Neural cell (in vitro differentiated cells): ENCODE results near the gene CCSER2. TPM values are rescaled to one million over a fixed set of nuclear protein-coding genes. Genes with fewer than 3 reads are reported as not detected.
A peak's percentile ranks its signal among the peaks of the same experiment; 100 is the strongest.
"Not testable (repeated sequence)": the region's sequence is repeated elsewhere in the genome, so short reads cannot be mapped to it uniquely, and the experiment has no call there.

ENCODE experiments used
- H2AFZ ChIP-seq: fragments of 200-600, 300-800 bp; sonication (generic), shearing (Covaris generic); 2 replicates; pipeline ENCODE4 v1.6.0; 2014; ENCODE audit warnings: low read depth, mild to moderate bottlenecking, antibody characterized with exemption, low read length, moderate library complexity
- H3F3A ChIP-seq: fragments of 200-600 bp; shearing (Covaris generic); 2 replicates; pipeline ENCODE4 v1.6.1; 2016; ENCODE audit warnings: mild to moderate bottlenecking, moderate library complexity, mixed read lengths, antibody characterized with exemption, low read length; ENCODE audit not compliant: insufficient read depth, poor library complexity, severe bottlenecking
- H3K27ac ChIP-seq: fragments of 200-600, 300-800 bp; sonication (generic), shearing (Covaris generic); 2 replicates; pipeline ENCODE4 v1.5.1; 2014; ENCODE audit warnings: mild to moderate bottlenecking, low read length, moderate library complexity
- H3K27me3 ChIP-seq: fragments of 300-800, 200-600 bp; sonication (generic), shearing (Covaris generic); 2 replicates; pipeline ENCODE4 v1.6.0; 2014; ENCODE audit warnings: mild to moderate bottlenecking, low read depth, low read length, moderate library complexity; ENCODE audit not compliant: insufficient read depth
- H3K36me3 ChIP-seq: fragments of 300-800, 200-600 bp; sonication (generic), shearing (Covaris generic); 2 replicates; pipeline ENCODE4 v1.5.1; 2014; ENCODE audit warnings: mild to moderate bottlenecking, antibody characterized with exemption, low read length, moderate library complexity; ENCODE audit not compliant: insufficient read depth
- H3K4me2 ChIP-seq: fragments of 300-800, 200-600 bp; sonication (generic), shearing (Covaris generic); 2 replicates; pipeline ENCODE4 v1.6.0; 2014; ENCODE audit warnings: mild to moderate bottlenecking, low read length
- H3K4me3 ChIP-seq: fragments of 300-800, 200-600 bp; sonication (generic), shearing (Covaris generic); 2 replicates; pipeline ENCODE4 v1.5.1; 2014; ENCODE audit warnings: mild to moderate bottlenecking, low read length, moderate library complexity
- H3K79me2 ChIP-seq: fragments of 200-600 bp; shearing (Covaris generic); replicated peaks from 2 replicates; pipeline ENCODE4 v1.6.0; 2014; ENCODE audit warnings: mild to moderate bottlenecking, low read length, moderate library complexity; ENCODE audit not compliant: insufficient read depth
- H3K9ac ChIP-seq: fragments of 300-800, 200-600 bp; sonication (generic), shearing (Covaris generic); 2 replicates; pipeline ENCODE4 v1.6.1; 2016; ENCODE audit warnings: mild to moderate bottlenecking, low read length, mixed read lengths
- H3K9me2 ChIP-seq: fragments of 200-600 bp; shearing (Covaris generic); 2 replicates; pipeline ENCODE4 v1.6.1; 2016; ENCODE audit warnings: mild to moderate bottlenecking, low read length, mixed read lengths; ENCODE audit not compliant: insufficient read depth
- H3K9me3 ChIP-seq: fragments of 200-600, 300-800 bp; sonication (generic), shearing (Covaris generic); 2 replicates; pipeline ENCODE4 v1.6.1; 2016; ENCODE audit warnings: mild to moderate bottlenecking, mixed run types, low read length, moderate library complexity, mixed read lengths
- H4K20me1 ChIP-seq: fragments of 200-600 bp; shearing (Covaris generic); 2 replicates; pipeline ENCODE4 v1.6.1; 2016; ENCODE audit warnings: mild to moderate bottlenecking, mixed run types; ENCODE audit not compliant: insufficient read depth
- EP300 ChIP-seq: fragments of 450-650 bp; conservative IDR thresholded peaks from 2 replicates; pipeline ENCODE4 v1.6.1; 2014; ENCODE audit warnings: antibody characterized with exemption, mild to moderate bottlenecking, moderate library complexity; ENCODE audit not compliant: poor library complexity, severe bottlenecking
- EZH2 ChIP-seq: fragments of 200-600, 300-800 bp; shearing (Covaris generic), sonication (generic); IDR thresholded peaks from 2 replicates; pipeline ENCODE4 v1.6.1; 2014; ENCODE audit warnings: antibody characterized with exemption, low read length, borderline replicate concordance, mild to moderate bottlenecking; ENCODE audit not compliant: insufficient read depth, poor library complexity, severe bottlenecking
- MXI1 ChIP-seq: fragments of 450-650 bp; conservative IDR thresholded peaks from 2 replicates; pipeline ENCODE4 v1.6.1; 2014; ENCODE audit warnings: antibody characterized with exemption, mild to moderate bottlenecking; ENCODE audit not compliant: poor library complexity, severe bottlenecking
- POLR2AphosphoS5 ChIP-seq: IDR thresholded peaks from 2 replicates; pipeline ENCODE4 v1.6.1; 2012
- RAD21 ChIP-seq: fragments of 450-650 bp; conservative IDR thresholded peaks from 2 replicates; pipeline ENCODE4 v1.6.1; 2014; ENCODE audit warnings: antibody characterized with exemption, mild to moderate bottlenecking, moderate library complexity
- SMC3 ChIP-seq: fragments of 450-650 bp; conservative IDR thresholded peaks from 2 replicates; pipeline ENCODE4 v1.6.1; 2014; ENCODE audit warnings: antibody characterized with exemption, mild to moderate bottlenecking, moderate library complexity; ENCODE audit not compliant: poor library complexity
- TAF1 ChIP-seq: IDR thresholded peaks from 2 replicates; pipeline ENCODE4 v1.6.1; 2012; ENCODE audit warnings: low read depth
- polyA plus RNA-seq: library from polyadenylated mRNA; depleted of rRNA; stranded (reverse); fragments of >200 nt; gene quantifications from 2 replicates; pipeline ENCODE4 v1.2.3, GENCODE V29; 2014
- TF ChIP-seq, protein P1 (sequence below): IDR thresholded peaks from 2 replicates; pipeline ENCODE4 v1.6.1; 2012; ENCODE audit warnings: borderline replicate concordance
- TF ChIP-seq, protein P2 (sequence below): fragments of 450-650 bp; IDR thresholded peaks from 2 replicates; pipeline ENCODE4 v1.5.1; 2014; ENCODE audit warnings: antibody characterized with exemption, mild to moderate bottlenecking, moderate library complexity; ENCODE audit not compliant: poor library complexity, severe bottlenecking

The CCSER2 gene
- polyA plus RNA-seq, 1 donor from 2014 or later, result 38.3 TPM

DNA sequence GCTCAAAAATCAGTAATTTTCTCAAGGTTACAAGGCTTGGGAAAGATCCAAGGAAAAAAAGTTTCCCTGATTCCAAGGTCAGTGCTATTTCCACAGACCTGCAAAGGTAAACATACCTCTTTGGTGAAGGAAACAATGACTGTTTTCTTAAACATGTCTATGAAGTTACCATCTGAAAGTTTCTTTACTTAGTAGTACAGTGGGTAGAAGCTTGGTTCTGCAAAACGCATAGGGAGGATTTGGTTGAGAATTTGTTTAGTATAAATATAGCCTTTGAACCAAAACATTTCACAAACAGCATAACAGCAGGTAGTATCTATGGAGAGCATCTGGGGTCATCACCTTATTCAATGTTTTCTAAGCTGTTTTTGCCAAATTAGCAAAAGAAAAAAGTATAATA lies 169.6 kb downstream of the CCSER2 start:
- no peaks in the 10 kb centered on the region for H3K9me2 ChIP-seq

DNA sequence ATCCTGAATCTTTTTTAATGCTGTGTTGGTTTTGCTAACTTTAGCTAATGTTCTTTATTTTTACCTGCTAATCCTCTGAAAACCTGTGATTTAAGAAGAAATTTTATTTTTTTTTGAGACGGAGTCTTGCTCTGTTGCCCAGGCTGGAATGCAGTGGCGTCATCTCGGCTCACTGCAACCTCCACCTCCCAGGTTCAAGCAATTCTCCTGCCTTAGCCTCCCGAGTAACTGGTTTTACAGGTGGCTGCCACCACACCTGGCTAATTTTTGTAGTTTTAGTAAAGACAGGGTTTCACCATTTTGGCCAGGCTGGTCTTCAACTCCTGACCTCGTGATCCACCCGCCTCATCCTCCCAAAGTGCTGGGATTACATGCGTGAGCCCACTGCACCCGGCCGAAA lies 170.7 kb downstream of the CCSER2 start:
- not testable (repeated sequence) for H4K20me1 ChIP-seq, H2AFZ ChIP-seq, H3K9me3 ChIP-seq, H3K27me3 ChIP-seq, H3F3A ChIP-seq, H3K36me3 ChIP-seq, H3K79me2 ChIP-seq, H3K4me3 ChIP-seq, H3K9ac ChIP-seq, H3K4me2 ChIP-seq, H3K9me2 ChIP-seq, H3K27ac ChIP-seq

More for the DNA sequence above, 169.6 kb downstream of the CCSER2 start:
- no peak overlapping the region for H3K27ac ChIP-seq
- H3K27me3 ChIP-seq, result no peaks in the 10 kb centered on the region
- no peaks in the 10 kb centered on the region for H3K36me3 ChIP-seq
- H3K79me2 ChIP-seq, result no peaks in the 10 kb centered on the region
- no peak overlapping the region for H3K4me3 ChIP-seq
- TF ChIP-seq POLR2AphosphoS5, result no peak
- TF ChIP-seq, protein P1, sequence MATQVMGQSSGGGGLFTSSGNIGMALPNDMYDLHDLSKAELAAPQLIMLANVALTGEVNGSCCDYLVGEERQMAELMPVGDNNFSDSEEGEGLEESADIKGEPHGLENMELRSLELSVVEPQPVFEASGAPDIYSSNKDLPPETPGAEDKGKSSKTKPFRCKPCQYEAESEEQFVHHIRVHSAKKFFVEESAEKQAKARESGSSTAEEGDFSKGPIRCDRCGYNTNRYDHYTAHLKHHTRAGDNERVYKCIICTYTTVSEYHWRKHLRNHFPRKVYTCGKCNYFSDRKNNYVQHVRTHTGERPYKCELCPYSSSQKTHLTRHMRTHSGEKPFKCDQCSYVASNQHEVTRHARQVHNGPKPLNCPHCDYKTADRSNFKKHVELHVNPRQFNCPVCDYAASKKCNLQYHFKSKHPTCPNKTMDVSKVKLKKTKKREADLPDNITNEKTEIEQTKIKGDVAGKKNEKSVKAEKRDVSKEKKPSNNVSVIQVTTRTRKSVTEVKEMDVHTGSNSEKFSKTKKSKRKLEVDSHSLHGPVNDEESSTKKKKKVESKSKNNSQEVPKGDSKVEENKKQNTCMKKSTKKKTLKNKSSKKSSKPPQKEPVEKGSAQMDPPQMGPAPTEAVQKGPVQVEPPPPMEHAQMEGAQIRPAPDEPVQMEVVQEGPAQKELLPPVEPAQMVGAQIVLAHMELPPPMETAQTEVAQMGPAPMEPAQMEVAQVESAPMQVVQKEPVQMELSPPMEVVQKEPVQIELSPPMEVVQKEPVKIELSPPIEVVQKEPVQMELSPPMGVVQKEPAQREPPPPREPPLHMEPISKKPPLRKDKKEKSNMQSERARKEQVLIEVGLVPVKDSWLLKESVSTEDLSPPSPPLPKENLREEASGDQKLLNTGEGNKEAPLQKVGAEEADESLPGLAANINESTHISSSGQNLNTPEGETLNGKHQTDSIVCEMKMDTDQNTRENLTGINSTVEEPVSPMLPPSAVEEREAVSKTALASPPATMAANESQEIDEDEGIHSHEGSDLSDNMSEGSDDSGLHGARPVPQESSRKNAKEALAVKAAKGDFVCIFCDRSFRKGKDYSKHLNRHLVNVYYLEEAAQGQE, result no peak
- no peak for TF ChIP-seq EP300
- TF ChIP-seq, protein P2, sequence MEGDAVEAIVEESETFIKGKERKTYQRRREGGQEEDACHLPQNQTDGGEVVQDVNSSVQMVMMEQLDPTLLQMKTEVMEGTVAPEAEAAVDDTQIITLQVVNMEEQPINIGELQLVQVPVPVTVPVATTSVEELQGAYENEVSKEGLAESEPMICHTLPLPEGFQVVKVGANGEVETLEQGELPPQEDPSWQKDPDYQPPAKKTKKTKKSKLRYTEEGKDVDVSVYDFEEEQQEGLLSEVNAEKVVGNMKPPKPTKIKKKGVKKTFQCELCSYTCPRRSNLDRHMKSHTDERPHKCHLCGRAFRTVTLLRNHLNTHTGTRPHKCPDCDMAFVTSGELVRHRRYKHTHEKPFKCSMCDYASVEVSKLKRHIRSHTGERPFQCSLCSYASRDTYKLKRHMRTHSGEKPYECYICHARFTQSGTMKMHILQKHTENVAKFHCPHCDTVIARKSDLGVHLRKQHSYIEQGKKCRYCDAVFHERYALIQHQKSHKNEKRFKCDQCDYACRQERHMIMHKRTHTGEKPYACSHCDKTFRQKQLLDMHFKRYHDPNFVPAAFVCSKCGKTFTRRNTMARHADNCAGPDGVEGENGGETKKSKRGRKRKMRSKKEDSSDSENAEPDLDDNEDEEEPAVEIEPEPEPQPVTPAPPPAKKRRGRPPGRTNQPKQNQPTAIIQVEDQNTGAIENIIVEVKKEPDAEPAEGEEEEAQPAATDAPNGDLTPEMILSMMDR, result no peak
- TF ChIP-seq MXI1, result no peak
- no peak for TF ChIP-seq RAD21
- TF ChIP-seq EZH2, result no peak
- no peak for TF ChIP-seq SMC3
- no peak for TF ChIP-seq TAF1
- no peaks in the 10 kb centered on the region for H4K20me1 ChIP-seq
- H3K9ac ChIP-seq, result no peak overlapping the region
- no peak overlapping the region for H3K4me2 ChIP-seq
- H3F3A ChIP-seq, result no peaks in the 10 kb centered on the region
- H3K9me3 ChIP-seq, result no peaks in the 10 kb centered on the region
- H2AFZ ChIP-seq, result no peak overlapping the region

DNA sequence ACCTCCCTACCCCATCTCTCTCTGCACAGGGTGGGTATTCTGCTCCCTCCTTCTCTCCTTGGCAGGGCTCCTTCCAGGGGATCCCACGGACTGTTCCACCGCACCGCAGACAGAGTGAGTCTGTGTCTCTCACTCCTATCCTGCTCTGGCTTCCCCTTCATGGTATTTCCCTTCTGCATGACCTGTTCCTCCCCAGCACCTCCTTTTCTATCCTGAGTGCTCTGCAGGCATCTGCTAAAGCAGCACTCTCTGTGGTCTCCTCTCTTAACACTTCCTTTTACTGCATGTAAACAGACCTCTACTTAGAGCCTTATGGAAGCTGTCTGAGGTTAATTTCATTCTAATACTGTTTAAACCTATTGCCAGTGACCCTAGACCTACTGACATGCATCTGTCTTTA lies 171.5 kb downstream of the CCSER2 start:
- no peaks in the 10 kb centered on the region for H3K36me3 ChIP-seq
- no peaks in the 10 kb centered on the region for H3K9me3 ChIP-seq
- no peak overlapping the region for H3K9ac ChIP-seq
- no peaks in the 10 kb centered on the region for H3K79me2 ChIP-seq
- H3K4me3 ChIP-seq, result no peak overlapping the region
- no peak overlapping the region for H3K27ac ChIP-seq
- H4K20me1 ChIP-seq, result no peaks in the 10 kb centered on the region
- no peak overlapping the region for H3K4me2 ChIP-seq
- no peaks in the 10 kb centered on the region for H3K9me2 ChIP-seq
- no peaks in the 10 kb centered on the region for H3F3A ChIP-seq
- no peak overlapping the region for H2AFZ ChIP-seq
- TF ChIP-seq EZH2, result no peak
- peak; percentile 46 for TF ChIP-seq POLR2AphosphoS5
- H3K27me3 ChIP-seq, result no peaks in the 10 kb centered on the region
